Stimulated activated CD8-positive, alpha-beta memory T cell treated with anti-CD3 and anti-CD28 coated beads, Interleukin-15, amount 100 ng/mL, for 1 hour (primary cell): ENCODE data around the gene FNIP2.

Source experiments
- DNase-seq: peaks from one replicate; pipeline ENCODE4 v3.0.0-alpha.2; 2020; ENCODE audit warnings: low read depth

Gene FNIP2

GRCh38 chr4:158762553-158762952 lies 6.3 kb upstream of the FNIP2 start:
- no peak for DNase-seq

GRCh38 chr4:158763462-158763861 lies 5.4 kb upstream of the FNIP2 start:
- DNase-seq: no peak

- DNase-seq: no peak
Observed at GRCh38 chr4:158766434-158767044, 2.3 kb upstream of the FNIP2 start.

- no peak for DNase-seq
Observed at GRCh38 chr4:158767451-158767850, 1.4 kb upstream of the FNIP2 start.

- DNase-seq: no peak
Observed at GRCh38 chr4:158769175-158769921, 522 bp downstream of the FNIP2 start.

- no peak for DNase-seq
Observed at GRCh38 chr4:158770671-158771070, 1.8 kb downstream of the FNIP2 start.

GRCh38 chr4:158771776-158772175 lies 3.0 kb downstream of the FNIP2 start:
- no peak for DNase-seq

GRCh38 chr4:158775091-158775651 lies 6.3 kb downstream of the FNIP2 start:
- DNase-seq: no peak

- DNase-seq: no peak
Observed at GRCh38 chr4:158776106-158776505, 7.3 kb downstream of the FNIP2 start.

- DNase-seq: no peak
Observed at GRCh38 chr4:158777423-158778155, 8.8 kb downstream of the FNIP2 start.

GRCh38 chr4:158778156-158778711 lies 9.4 kb downstream of the FNIP2 start:
- DNase-seq: no peak

GRCh38 chr4:158778712-158779111 lies 9.9 kb downstream of the FNIP2 start:
- DNase-seq: no peak

- no peak for DNase-seq
Observed at GRCh38 chr4:158781963-158782362, 13.1 kb downstream of the FNIP2 start.

GRCh38 chr4:158782551-158783360 lies 13.9 kb downstream of the FNIP2 start:
- no peak for DNase-seq

- no peak for DNase-seq
Observed at GRCh38 chr4:158783785-158784184, 15.0 kb downstream of the FNIP2 start.

GRCh38 chr4:158785718-158786117 lies 16.9 kb downstream of the FNIP2 start:
- DNase-seq: no peak

- no peak for DNase-seq
Observed at GRCh38 chr4:158786121-158786601, 17.3 kb downstream of the FNIP2 start.

- DNase-seq: no peak
Observed at GRCh38 chr4:158786955-158787354, 18.1 kb downstream of the FNIP2 start.

GRCh38 chr4:158787709-158788475 lies 19.1 kb downstream of the FNIP2 start:
- no peak for DNase-seq

- no peak for DNase-seq
Observed at GRCh38 chr4:158788516-158788915, 19.7 kb downstream of the FNIP2 start.

GRCh38 chr4:158789853-158790252 lies 21.0 kb downstream of the FNIP2 start:
- DNase-seq: no peak
